K562 (cell line): ENCODE data around the gene RNU6-1. TPM values are rescaled to one million over a fixed set of nuclear protein-coding genes. Genes with fewer than 3 reads are reported as not detected.

ENCODE experiments used
- BRF1 ChIP-seq: IDR thresholded peaks from 3 replicates; pipeline ENCODE4 v1.6.1; 2011; ENCODE audit warnings: borderline replicate concordance, mild to moderate bottlenecking; ENCODE audit not compliant: insufficient read length; ENCODE audit errors: extremely low read depth
- CBX5 ChIP-seq: IDR thresholded peaks from 2 replicates; pipeline ENCODE4 v1.6.1; 2014; ENCODE audit warnings: low read depth, borderline replicate concordance
- DACH1 ChIP-seq: fragments of 450-650 bp; IDR thresholded peaks from 2 replicates; pipeline ENCODE4 v1.6.1; 2018; ENCODE audit not compliant: partially characterized antibody
- ETS1 ChIP-seq: conservative IDR thresholded peaks from 2 replicates; pipeline ENCODE4 v1.6.1; 2011; ENCODE audit warnings: low read depth, mild to moderate bottlenecking, low read length; ENCODE audit not compliant: control insufficient read depth
- HDAC8 ChIP-seq: fragments of 450-650 bp; IDR thresholded peaks from 2 replicates; pipeline ENCODE4 v1.6.1; 2016; ENCODE audit warnings: mild to moderate bottlenecking, missing genetic modification characterization, moderate library complexity, missing compliant biosample characterization
- JUND ChIP-seq, 2 experiments: IDR thresholded peaks; 2 replicates in 1 of 2; 3 replicates in 1 of 2; pipeline ENCODE4 v1.6.1; 2011; ENCODE audit warnings: borderline replicate concordance in 2 of 2, low read depth in 2 of 2, low read length in 2 of 2, improper control_type of control experiment in 1 of 2, missing biosample characterization in 1 of 2, missing genetic modification characterization in 1 of 2, missing genetic modification reagents in 1 of 2
- KDM4B ChIP-seq, 2 experiments: fragments of 450-650 bp in 1 of 2; sonication (generic) in 1 of 2; IDR thresholded peaks; 2 replicates each; pipeline ENCODE4 v1.6.1; 2016 to 2017; ENCODE audit warnings: borderline replicate concordance in 2 of 2, antibody characterized with exemption in 1 of 2, low read depth in 1 of 2, mild to moderate bottlenecking in 1 of 2
- MTA1 ChIP-seq: fragments of 450-650 bp; IDR thresholded peaks from 2 replicates; pipeline ENCODE4 v1.6.1; 2017; ENCODE audit warnings: borderline replicate concordance
- NFRKB ChIP-seq: fragments of 450-650 bp; IDR thresholded peaks from 2 replicates; pipeline ENCODE4 v1.6.1; 2016; ENCODE audit warnings: low read depth
- NR1H2 ChIP-seq: sonication (generic); formaldehyde crosslinking; IDR thresholded peaks from 2 replicates; pipeline ENCODE4 v1.4.0; 2020; ENCODE audit warnings: mild to moderate bottlenecking, missing genetic modification reagents
- PYGO2 ChIP-seq: fragments of 450-650 bp; IDR thresholded peaks from 2 replicates; pipeline ENCODE4 v1.6.1; 2016; ENCODE audit warnings: mild to moderate bottlenecking, missing genetic modification characterization, moderate library complexity, missing compliant biosample characterization
- RB1 ChIP-seq: fragments of 450-650 bp; IDR thresholded peaks from 2 replicates; pipeline ENCODE4 v1.6.1; 2017; ENCODE audit warnings: low read depth, mild to moderate bottlenecking
- RFX5 ChIP-seq: IDR thresholded peaks from 2 replicates; pipeline ENCODE4 v1.6.1; 2011; ENCODE audit warnings: low read depth, mild to moderate bottlenecking, improper control_type of control experiment, low read length
- SAP30 ChIP-seq: fragments of 200-600 bp; sonication (generic); IDR thresholded peaks from 2 replicates; pipeline ENCODE4 v1.6.1; 2012; ENCODE audit warnings: borderline replicate concordance, low read depth, mild to moderate bottlenecking, moderate library complexity, low read length, control low read depth, inconsistent platforms; ENCODE audit not compliant: insufficient read depth, poor library complexity, severe bottlenecking
- TAL1 ChIP-seq: fragments of 450-650 bp; IDR thresholded peaks from 2 replicates; pipeline ENCODE4 v1.6.1; 2016; ENCODE audit warnings: mild to moderate bottlenecking
- TEAD2 ChIP-seq: fragments of 450-650 bp; IDR thresholded peaks from 2 replicates; pipeline ENCODE4 v1.6.1; 2016; ENCODE audit warnings: missing genetic modification characterization, control low read depth, missing compliant biosample characterization
- ZBTB7A ChIP-seq: IDR thresholded peaks from 2 replicates; pipeline ENCODE4 v1.6.1; 2011; ENCODE audit warnings: low read depth, mild to moderate bottlenecking, low read length, moderate library complexity, borderline replicate concordance; ENCODE audit not compliant: control insufficient read depth
- ZKSCAN8 ChIP-seq: fragments of 200-800 bp; sonication (Bioruptor generic); IDR thresholded peaks from 2 replicates; pipeline ENCODE4 v1.6.1; 2016; ENCODE audit warnings: missing genetic modification characterization, missing compliant biosample characterization
- polyA plus RNA-seq, 8 experiments: library from polyadenylated mRNA; depleted of rRNA in 4 of 8; stranded (reverse) in 5 of 8; unstranded in 3 of 8; fragments of >200 nt; fragmentation: Nextera tagmentation in 2 of 8; fragmentation: Illumina TruSeq in 1 of 8; extraction: Ambion mirVana in 2 of 8; extraction: Trizol in 1 of 8; gene quantifications; 2 replicates each; pipeline versions ENCODE4 v1.2.1 to v1.2.3, GENCODE V29; 2011 to 2014; ENCODE audit warnings: inconsistent platforms in 1 of 8, missing spikeins in 1 of 8
- total RNA-seq, 7 experiments: library from RNA; depleted of rRNA in 6 of 7; stranded (reverse); fragments of >200 nt in 6 of 7; fragmentation: Illumina TruSeq in 2 of 7; extraction: Trizol in 2 of 7; gene quantifications; 2 replicates each; pipeline versions ENCODE4 v1.2.1 to v1.2.3, GENCODE V29; 2011 to 2021; ENCODE audit warnings: low replicate concordance in 1 of 7
- TF ChIP-seq, protein P1 (sequence below): fragments of 450-650 bp; IDR thresholded peaks from 2 replicates; pipeline ENCODE4 v1.6.1; 2017; ENCODE audit warnings: antibody characterized with exemption
- TF ChIP-seq, protein P2 (sequence below): fragments of 250-450 bp; sonication (Bioruptor Pico); IDR thresholded peaks from 2 replicates; pipeline ENCODE4 v1.4.0; 2020; ENCODE audit warnings: borderline replicate concordance
- TF ChIP-seq, protein P3 (sequence below): fragments of 450-650 bp; IDR thresholded peaks from 2 replicates; pipeline ENCODE4 v1.6.1; 2016; ENCODE audit warnings: antibody characterized with exemption

RNU6-1 gene
- total and polyA plus RNA-seq, 9 of the 15 experiments (the other 6 are each of a cell fraction or from before 2014, with no cell fraction given) = not detected

GRCh38 chr15:67884514-67885174 lies 44.8 kb upstream of the RNU6-1 start (continued):
- TF ChIP-seq RFX5 (no peak), CBX5 (no peak), KDM4B (IDR thresholded peaks at IDR 0.05; ENCODE audit: borderline replicate concordance in 2 of 2, low read depth in 1 of 2) (no peak), MTA1 (no peak), NFRKB (no peak), ZBTB7A (peak; percentile 78), JUND (IDR thresholded peaks at IDR 0.05; ENCODE audit: borderline replicate concordance, low read depth, low read length) (peak; percentile 46), JUND (tag; IDR thresholded peaks at IDR 0.05; ENCODE audit: borderline replicate concordance, low read depth, low read length) (peak; percentile 64; the same call in 1 of the 3 replicates), DACH1 (no peak), ETS1 (peak; percentile 59; the same call in 1 of the 2 replicates), ZKSCAN8 (CRISPR knock-in tag) (0 out of 2 replicates have a peak, but pooled peaks have one; percentile 48), SAP30 (no peak), HDAC8 (no peak), TEAD2 (tag) (no peak; the same call in 1 of the 2 replicates), PYGO2 (tag) (no peak), BRF1 (no peak), NR1H2 (CRISPR knock-in tag) (no peak), TAL1 (no peak), RB1 (0 out of 2 replicates have a peak, but pooled peaks have one; percentile 31)
- TF ChIP-seq, protein P1, sequence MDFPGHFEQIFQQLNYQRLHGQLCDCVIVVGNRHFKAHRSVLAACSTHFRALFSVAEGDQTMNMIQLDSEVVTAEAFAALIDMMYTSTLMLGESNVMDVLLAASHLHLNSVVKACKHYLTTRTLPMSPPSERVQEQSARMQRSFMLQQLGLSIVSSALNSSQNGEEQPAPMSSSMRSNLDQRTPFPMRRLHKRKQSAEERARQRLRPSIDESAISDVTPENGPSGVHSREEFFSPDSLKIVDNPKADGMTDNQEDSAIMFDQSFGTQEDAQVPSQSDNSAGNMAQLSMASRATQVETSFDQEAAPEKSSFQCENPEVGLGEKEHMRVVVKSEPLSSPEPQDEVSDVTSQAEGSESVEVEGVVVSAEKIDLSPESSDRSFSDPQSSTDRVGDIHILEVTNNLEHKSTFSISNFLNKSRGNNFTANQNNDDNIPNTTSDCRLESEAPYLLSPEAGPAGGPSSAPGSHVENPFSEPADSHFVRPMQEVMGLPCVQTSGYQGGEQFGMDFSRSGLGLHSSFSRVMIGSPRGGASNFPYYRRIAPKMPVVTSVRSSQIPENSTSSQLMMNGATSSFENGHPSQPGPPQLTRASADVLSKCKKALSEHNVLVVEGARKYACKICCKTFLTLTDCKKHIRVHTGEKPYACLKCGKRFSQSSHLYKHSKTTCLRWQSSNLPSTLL = no peak
- TF ChIP-seq, protein P2, sequence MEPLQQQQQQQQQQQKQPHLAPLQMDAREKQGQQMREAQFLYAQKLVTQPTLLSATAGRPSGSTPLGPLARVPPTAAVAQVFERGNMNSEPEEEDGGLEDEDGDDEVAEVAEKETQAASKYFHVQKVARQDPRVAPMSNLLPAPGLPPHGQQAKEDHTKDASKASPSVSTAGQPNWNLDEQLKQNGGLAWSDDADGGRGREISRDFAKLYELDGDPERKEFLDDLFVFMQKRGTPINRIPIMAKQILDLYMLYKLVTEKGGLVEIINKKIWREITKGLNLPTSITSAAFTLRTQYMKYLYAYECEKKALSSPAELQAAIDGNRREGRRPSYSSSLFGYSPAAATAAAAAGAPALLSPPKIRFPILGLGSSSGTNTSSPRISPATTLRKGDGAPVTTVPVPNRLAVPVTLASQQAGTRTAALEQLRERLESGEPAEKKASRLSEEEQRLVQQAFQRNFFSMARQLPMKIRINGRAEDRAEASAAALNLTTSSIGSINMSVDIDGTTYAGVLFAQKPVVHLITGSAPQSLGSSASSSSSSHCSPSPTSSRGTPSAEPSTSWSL (CRISPR knock-in tag) = no peak
- TF ChIP-seq, protein P3, sequence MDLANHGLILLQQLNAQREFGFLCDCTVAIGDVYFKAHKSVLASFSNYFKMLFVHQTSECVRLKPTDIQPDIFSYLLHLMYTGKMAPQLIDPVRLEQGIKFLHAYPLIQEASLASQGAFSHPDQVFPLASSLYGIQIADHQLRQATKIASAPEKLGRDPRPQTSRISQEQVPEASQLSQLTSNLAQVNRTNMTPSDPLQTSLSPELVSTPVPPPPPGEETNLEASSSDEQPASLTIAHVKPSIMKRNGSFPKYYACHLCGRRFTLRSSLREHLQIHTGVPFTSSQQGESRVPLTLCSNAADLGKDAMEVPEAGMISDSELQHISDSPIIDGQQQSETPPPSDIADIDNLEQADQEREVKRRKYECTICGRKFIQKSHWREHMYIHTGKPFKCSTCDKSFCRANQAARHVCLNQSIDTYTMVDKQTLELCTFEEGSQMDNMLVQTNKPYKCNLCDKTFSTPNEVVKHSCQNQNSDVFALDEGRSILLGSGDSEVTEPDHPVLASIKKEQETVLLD = no peak
